ENCODE results near the gene TEN1.

The TEN1 gene

GRCh38 chr17:76049239-76049638 lies 70.2 kb downstream of the TEN1 start:
- in situ Hi-C loops (cut with MboI; ENCODE audit: low sequenced_read_pairs): no loop called here

DNA sequence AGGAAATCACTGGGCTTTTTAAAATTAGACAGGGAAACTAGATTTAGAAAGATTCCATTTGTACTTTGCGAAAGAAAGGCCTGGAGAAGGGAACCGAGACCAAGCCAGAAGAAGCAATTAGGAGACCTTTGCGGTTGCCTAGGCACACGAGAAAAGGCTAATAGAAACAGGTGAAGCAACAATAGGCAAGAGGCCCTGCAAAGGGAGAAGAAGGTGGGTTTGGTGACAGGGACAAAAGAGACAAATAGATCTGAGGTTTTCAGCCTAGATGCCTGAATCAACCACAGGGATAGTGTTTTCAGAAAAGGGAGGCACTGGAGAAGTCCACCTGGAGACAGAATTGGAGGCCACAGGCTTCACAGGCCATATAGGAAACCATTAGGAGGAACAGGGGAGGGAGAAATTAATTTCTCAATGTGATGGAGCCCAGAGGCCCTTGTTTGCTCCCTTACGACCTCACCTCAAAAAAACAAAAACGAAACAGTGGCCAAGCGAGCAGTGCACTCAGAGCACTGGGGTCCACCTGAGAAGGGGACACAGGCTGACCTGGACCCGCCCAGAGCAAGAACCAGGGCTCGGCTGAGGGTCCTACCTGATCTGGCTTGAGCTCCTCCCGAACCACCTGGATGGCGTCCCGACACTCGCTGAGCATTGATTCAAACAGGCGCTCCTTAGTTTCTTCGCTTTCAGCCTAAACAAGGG lies 70.9 kb downstream of the TEN1 start:
- in situ Hi-C loops (cut with MboI; ENCODE audit: low sequenced_read_pairs): no loop called here

Data from HL-60/S4 treated with retinoic acid at 250 ng/mL for 4 days and 3 days (cell line).